ENCODE measurements around the gene SPDEF. TPM values are rescaled to one million over a fixed set of nuclear protein-coding genes. Genes with fewer than 3 reads are reported as not detected.

Gene SPDEF
- total RNA-seq, 2 donors from 2014 or later, result 0.16 to 0.34 TPM

DNA sequence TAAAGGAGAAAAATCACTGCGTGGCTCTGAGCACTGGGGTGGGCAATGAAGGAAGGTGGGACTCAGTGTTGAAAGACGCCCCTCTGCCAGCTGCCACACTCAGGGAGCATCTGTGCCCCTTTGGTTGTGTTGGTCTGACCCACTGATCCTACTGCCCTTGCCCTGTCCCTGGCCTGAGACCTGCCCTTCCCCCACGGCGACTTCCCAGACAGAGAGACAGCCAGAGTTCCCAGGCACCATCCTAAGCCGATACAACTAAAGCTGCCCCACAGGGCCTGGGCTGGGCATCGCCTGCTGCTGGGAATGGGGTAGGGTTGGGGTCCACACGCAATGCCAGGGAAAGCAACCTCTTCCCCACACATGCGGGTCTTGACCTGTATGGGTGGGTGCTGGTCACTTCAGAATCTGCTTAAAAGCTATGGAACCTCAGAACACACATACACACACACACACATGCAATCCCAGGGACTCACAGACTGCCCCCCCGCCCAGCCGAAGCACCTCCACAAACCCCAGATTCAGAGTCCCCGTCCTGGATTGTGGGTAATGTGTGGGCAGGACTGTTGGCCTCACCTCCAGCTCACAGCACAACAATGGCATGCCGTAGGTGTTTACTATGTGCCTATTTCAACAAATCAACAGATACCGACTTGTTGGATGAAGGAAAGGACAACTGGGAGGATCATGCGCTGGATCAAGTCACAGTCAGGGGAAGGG, 10.9 kb upstream of the SPDEF start:
- Mint-ChIP-seq H3K27ac (no peak overlapping the region), H3K9me3 (no peaks in the 10 kb centered on the region), H3K36me3 (ENCODE audit: insufficient read depth in 2 of 2) (no peaks in the 10 kb centered on the region), H3K4me1 (ENCODE audit: low read depth) (no peaks in the 10 kb centered on the region), H3K4me3 (no peak overlapping the region), H3K27me3 (ENCODE audit: low read depth) (no peaks in the 10 kb centered on the region)
- ATAC-seq (replicated peaks in 1 of 2) (no peak), DNase-seq (no peak)

- no peaks in the 10 kb centered on the region for H3K4me1 Mint-ChIP-seq (ENCODE audit: low read depth)
- no peaks in the 10 kb centered on the region for H3K27me3 Mint-ChIP-seq (ENCODE audit: low read depth)
- H3K36me3 Mint-ChIP-seq (ENCODE audit: insufficient read depth in 2 of 2), result no peaks in the 10 kb centered on the region
- ATAC-seq (replicated peaks in 1 of 2) (no peak), DNase-seq (no peak)
- H3K27ac Mint-ChIP-seq, result no peak overlapping the region
- H3K4me3 Mint-ChIP-seq, result no peak overlapping the region
- no peaks in the 10 kb centered on the region for H3K9me3 Mint-ChIP-seq
Observed at GRCh38 chr6:34565722-34566137, 9.6 kb upstream of the SPDEF start.

DNA sequence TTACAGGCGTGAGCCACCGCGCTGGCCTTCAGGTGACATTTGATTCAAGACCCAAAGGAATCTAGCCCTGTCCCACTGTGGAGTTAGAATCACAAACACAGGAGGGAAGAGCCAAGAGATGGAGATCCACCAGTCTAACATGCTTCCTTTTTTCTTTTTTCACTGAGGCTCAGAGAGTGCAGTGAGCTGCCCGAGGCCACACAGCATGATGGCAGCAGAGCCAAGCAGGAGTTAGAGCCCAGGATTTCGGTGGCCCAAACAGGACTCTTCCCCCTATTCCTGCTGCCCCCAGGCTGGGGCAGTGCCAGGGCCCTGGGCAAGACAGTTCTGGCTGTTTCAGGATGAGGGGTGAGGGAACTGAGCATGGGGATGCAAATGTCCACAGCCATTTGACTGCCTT, 8.1 kb upstream of the SPDEF start:
- Mint-ChIP-seq H3K4me1 (ENCODE audit: low read depth) (no peaks in the 10 kb centered on the region), H3K27ac (no peak overlapping the region), H3K36me3 (ENCODE audit: insufficient read depth in 2 of 2) (no peaks in the 10 kb centered on the region), H3K4me3 (no peak overlapping the region), H3K9me3 (no peaks in the 10 kb centered on the region), H3K27me3 (ENCODE audit: low read depth) (no peaks in the 10 kb centered on the region)
- DNase-seq (no peak), ATAC-seq (replicated peaks in 1 of 2) (no peak)

DNA sequence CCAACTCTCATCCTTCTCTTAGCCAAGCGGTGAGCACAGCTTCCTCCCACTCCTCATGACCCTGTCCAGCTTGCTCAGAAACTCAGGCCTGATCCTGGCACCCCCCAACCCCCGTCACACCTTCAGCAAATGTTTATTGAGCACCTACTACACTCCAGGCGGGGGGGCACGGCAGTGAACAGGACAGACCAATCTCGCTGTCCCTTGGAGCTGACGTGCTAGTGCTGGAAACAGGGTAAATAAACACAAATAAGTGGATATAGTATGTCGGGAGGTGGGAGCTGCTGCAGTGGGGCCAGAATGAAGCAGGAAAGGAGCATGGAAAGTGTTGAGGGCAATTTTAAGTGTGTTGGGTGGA, 7.4 kb upstream of the SPDEF start:
- no peaks in the 10 kb centered on the region for H3K36me3 Mint-ChIP-seq (ENCODE audit: insufficient read depth in 2 of 2)
- ATAC-seq (replicated peaks in 1 of 2) (no peak), DNase-seq (no peak)
- no peaks in the 10 kb centered on the region for H3K4me1 Mint-ChIP-seq (ENCODE audit: low read depth)
- H3K4me3 Mint-ChIP-seq, result no peak overlapping the region
- H3K27ac Mint-ChIP-seq, result no peak overlapping the region
- H3K27me3 Mint-ChIP-seq (ENCODE audit: low read depth), result no peaks in the 10 kb centered on the region
- no peaks in the 10 kb centered on the region for H3K9me3 Mint-ChIP-seq

- Mint-ChIP-seq H3K4me1 (ENCODE audit: low read depth) (no peaks in the 10 kb centered on the region), H3K36me3 (ENCODE audit: insufficient read depth in 2 of 2) (no peaks in the 10 kb centered on the region), H3K9me3 (no peaks in the 10 kb centered on the region), H3K27me3 (ENCODE audit: low read depth) (no peaks in the 10 kb centered on the region), H3K4me3 (no peak overlapping the region), H3K27ac (no peak overlapping the region)
- no peak for ATAC-seq (replicated peaks in 1 of 2)
- DNase-seq, result no peak
Observed at GRCh38 chr6:34562861-34563512, 6.9 kb upstream of the SPDEF start.

GRCh38 chr6:34562350-34562749, 6.2 kb upstream of the SPDEF start:
- no peaks in the 10 kb centered on the region for H3K4me1 Mint-ChIP-seq (ENCODE audit: low read depth)
- no peak overlapping the region for H3K27ac Mint-ChIP-seq
- DNase-seq (no peak), ATAC-seq (replicated peaks in 1 of 2) (no peak)
- H3K4me3 Mint-ChIP-seq, result no peak overlapping the region
- H3K27me3 Mint-ChIP-seq (ENCODE audit: low read depth), result no peaks in the 10 kb centered on the region
- no peaks in the 10 kb centered on the region for H3K9me3 Mint-ChIP-seq
- no peaks in the 10 kb centered on the region for H3K36me3 Mint-ChIP-seq (ENCODE audit: insufficient read depth in 2 of 2)

- ATAC-seq (replicated peaks in 1 of 2) (no peak), DNase-seq (no peak)
- Mint-ChIP-seq H3K27me3 (ENCODE audit: low read depth) (no peaks in the 10 kb centered on the region), H3K36me3 (ENCODE audit: insufficient read depth in 2 of 2) (no peaks in the 10 kb centered on the region), H3K4me3 (no peak overlapping the region), H3K9me3 (no peaks in the 10 kb centered on the region), H3K27ac (no peak overlapping the region), H3K4me1 (ENCODE audit: low read depth) (no peaks in the 10 kb centered on the region)
Observed at GRCh38 chr6:34561227-34561530, 5.0 kb upstream of the SPDEF start.

GRCh38 chr6:34560366-34561226, 4.5 kb upstream of the SPDEF start:
- Mint-ChIP-seq H3K4me1 (ENCODE audit: low read depth) (no peaks in the 10 kb centered on the region), H3K9me3 (no peaks in the 10 kb centered on the region), H3K36me3 (ENCODE audit: insufficient read depth in 2 of 2) (no peaks in the 10 kb centered on the region), H3K27ac (no peak overlapping the region), H3K4me3 (no peak overlapping the region), H3K27me3 (ENCODE audit: low read depth) (no peaks in the 10 kb centered on the region)
- DNase-seq (no peak), ATAC-seq (replicated peaks in 1 of 2) (no peak)

GRCh38 chr6:34559651-34560365, 3.7 kb upstream of the SPDEF start:
- Mint-ChIP-seq H3K36me3 (ENCODE audit: insufficient read depth in 2 of 2) (no peaks in the 10 kb centered on the region), H3K9me3 (no peaks in the 10 kb centered on the region), H3K4me3 (no peak overlapping the region), H3K27ac (no peak overlapping the region), H3K27me3 (ENCODE audit: low read depth) (no peaks in the 10 kb centered on the region), H3K4me1 (ENCODE audit: low read depth) (no peaks in the 10 kb centered on the region)
- no peak for DNase-seq
- no peak for ATAC-seq (replicated peaks in 1 of 2)

DNA sequence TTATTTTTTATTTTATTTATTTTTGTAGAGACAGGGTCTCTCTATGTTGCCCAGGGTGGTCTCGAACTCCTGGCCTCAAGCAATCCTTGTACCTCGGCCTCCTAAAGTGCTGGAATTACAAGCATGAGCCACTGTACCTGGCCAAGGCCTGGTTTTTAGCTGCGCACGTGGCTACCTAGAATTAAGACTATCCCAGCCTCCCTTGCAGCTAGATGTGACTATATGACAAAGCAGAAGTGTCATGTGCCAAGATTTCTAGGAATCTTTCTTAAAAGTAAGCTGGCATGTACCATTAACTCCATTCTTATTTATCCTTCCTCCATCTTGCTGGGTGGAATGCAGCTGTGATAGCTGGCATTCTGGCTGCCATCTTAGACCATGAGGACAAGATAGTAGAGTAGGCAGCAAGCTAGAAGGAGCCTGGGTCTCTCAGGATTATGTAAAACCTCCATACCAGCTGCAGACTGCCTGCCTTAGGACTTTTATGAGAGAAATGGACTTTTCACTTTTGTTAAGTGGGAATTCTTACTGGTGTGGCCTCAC, 2.1 kb upstream of the SPDEF start:
- Mint-ChIP-seq H3K36me3 (ENCODE audit: insufficient read depth in 2 of 2) (no peaks in the 10 kb centered on the region), H3K27ac (no peak overlapping the region), H3K9me3 (no peaks in the 10 kb centered on the region), H3K27me3 (ENCODE audit: low read depth) (no peaks in the 10 kb centered on the region), H3K4me3 (no peak overlapping the region), H3K4me1 (ENCODE audit: low read depth) (no peaks in the 10 kb centered on the region)
- DNase-seq (no peak), ATAC-seq (replicated peaks in 1 of 2) (no peak)

GRCh38 chr6:34557228-34557627, 1.1 kb upstream of the SPDEF start:
- no peaks in the 10 kb centered on the region for H3K36me3 Mint-ChIP-seq (ENCODE audit: insufficient read depth in 2 of 2)
- H3K27ac Mint-ChIP-seq, result no peak overlapping the region
- no peaks in the 10 kb centered on the region for H3K27me3 Mint-ChIP-seq (ENCODE audit: low read depth)
- no peak for ATAC-seq (replicated peaks in 1 of 2)
- no peak overlapping the region for H3K4me3 Mint-ChIP-seq
- no peak for DNase-seq
- H3K9me3 Mint-ChIP-seq, result no peaks in the 10 kb centered on the region
- H3K4me1 Mint-ChIP-seq (ENCODE audit: low read depth), result no peaks in the 10 kb centered on the region

- DNase-seq, result no peak
- no peak overlapping the region for H3K4me3 Mint-ChIP-seq
- no peaks in the 10 kb centered on the region for H3K36me3 Mint-ChIP-seq (ENCODE audit: insufficient read depth in 2 of 2)
- no peaks in the 10 kb centered on the region for H3K27me3 Mint-ChIP-seq (ENCODE audit: low read depth)
- no peaks in the 10 kb centered on the region for H3K9me3 Mint-ChIP-seq
- H3K4me1 Mint-ChIP-seq (ENCODE audit: low read depth), result no peaks in the 10 kb centered on the region
- H3K27ac Mint-ChIP-seq, result no peak overlapping the region
- ATAC-seq (replicated peaks in 1 of 2), result no peak
Observed at GRCh38 chr6:34556493-34556892, 364 bp upstream of the SPDEF start.

- no peak overlapping the region for H3K27ac Mint-ChIP-seq
- ATAC-seq (replicated peaks in 1 of 2) (no peak), DNase-seq (no peak)
- no peaks in the 10 kb centered on the region for H3K27me3 Mint-ChIP-seq (ENCODE audit: low read depth)
- H3K4me3 Mint-ChIP-seq, result no peak overlapping the region
- no peaks in the 10 kb centered on the region for H3K4me1 Mint-ChIP-seq (ENCODE audit: low read depth)
- no peaks in the 10 kb centered on the region for H3K36me3 Mint-ChIP-seq (ENCODE audit: insufficient read depth in 2 of 2)
- H3K9me3 Mint-ChIP-seq, result no peaks in the 10 kb centered on the region
Observed at GRCh38 chr6:34555328-34555727, 801 bp downstream of the SPDEF start.
